Measurements from ENCODE around the gene ANOS1.

The ANOS1 gene

DNA sequence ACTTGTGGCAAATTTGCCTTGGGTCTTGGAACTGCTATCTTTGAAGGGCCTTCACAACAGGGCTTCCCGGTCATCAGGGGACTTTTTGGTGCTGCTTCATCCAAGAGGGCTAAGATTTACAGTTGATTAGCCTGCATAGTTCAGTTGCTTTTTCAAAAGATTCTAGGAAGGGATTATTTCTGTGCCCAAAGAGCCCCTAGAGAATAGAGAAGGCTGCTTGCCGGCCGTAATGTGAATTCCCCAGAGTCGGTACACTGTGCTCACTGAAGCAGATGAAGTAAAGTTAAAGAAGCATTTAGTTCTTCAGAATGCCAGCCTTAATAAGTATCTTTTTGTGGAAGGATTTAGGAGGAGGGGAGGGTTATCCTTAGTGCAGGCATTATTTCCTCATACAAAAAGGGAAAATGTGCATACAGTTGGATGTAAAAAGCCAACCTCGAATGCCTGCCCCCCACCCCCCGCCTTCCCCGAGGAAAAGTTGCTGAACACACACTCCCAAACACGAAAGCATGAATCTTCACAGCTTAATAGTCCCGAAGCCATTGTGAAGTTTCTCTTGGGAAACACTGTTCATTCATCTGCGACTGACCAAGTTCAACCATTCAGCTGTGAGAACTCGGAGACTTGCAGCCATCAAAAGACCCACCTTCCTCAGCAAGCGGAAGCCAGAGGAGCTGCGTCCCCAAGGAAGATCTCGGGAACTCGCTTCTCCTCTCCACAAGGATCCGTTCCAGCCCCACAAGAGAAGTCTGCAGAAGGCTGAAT, 47.6 kb downstream of the ANOS1 start:
- Histone ChIP-seq H3K27me3 (ENCODE audit: low read length) (no peaks in the 10 kb centered on the region), H3F3A (ENCODE audit: insufficient read depth) (no peaks in the 10 kb centered on the region), H3K27ac (ENCODE audit: low read depth, low read length) (no peak overlapping the region), H2AFZ (ENCODE audit: low read depth, low read length, severe bottlenecking) (no peak overlapping the region), H3K79me2 (ENCODE audit: insufficient read depth, low read length) (no peaks in the 10 kb centered on the region), H3K9me2 (replicated peaks; ENCODE audit: insufficient read depth, low read length) (no peaks in the 10 kb centered on the region), H3K9ac (ENCODE audit: low read length) (no peak overlapping the region), H3K36me3 (ENCODE audit: low read length) (no peaks in the 10 kb centered on the region), H3K9me3 (ENCODE audit: insufficient read depth, low read length) (no peaks in the 10 kb centered on the region), H4K20me1 (ENCODE audit: low read depth, low read length) (no peaks in the 10 kb centered on the region), H3K4me2 (ENCODE audit: low read depth, low read length, poor library complexity, severe bottlenecking) (no peak overlapping the region), H3K4me3 (ENCODE audit: insufficient read depth, low read length, poor library complexity, severe bottlenecking) (no peak overlapping the region)
- no peak for TF ChIP-seq EZH2phosphoT487 (conservative IDR thresholded peaks at IDR 0.05; ENCODE audit: low read length)
- TF ChIP-seq, protein P1, sequence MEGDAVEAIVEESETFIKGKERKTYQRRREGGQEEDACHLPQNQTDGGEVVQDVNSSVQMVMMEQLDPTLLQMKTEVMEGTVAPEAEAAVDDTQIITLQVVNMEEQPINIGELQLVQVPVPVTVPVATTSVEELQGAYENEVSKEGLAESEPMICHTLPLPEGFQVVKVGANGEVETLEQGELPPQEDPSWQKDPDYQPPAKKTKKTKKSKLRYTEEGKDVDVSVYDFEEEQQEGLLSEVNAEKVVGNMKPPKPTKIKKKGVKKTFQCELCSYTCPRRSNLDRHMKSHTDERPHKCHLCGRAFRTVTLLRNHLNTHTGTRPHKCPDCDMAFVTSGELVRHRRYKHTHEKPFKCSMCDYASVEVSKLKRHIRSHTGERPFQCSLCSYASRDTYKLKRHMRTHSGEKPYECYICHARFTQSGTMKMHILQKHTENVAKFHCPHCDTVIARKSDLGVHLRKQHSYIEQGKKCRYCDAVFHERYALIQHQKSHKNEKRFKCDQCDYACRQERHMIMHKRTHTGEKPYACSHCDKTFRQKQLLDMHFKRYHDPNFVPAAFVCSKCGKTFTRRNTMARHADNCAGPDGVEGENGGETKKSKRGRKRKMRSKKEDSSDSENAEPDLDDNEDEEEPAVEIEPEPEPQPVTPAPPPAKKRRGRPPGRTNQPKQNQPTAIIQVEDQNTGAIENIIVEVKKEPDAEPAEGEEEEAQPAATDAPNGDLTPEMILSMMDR (IDR thresholded peaks at IDR 0.05; ENCODE audit: insufficient read depth, low read length, poor library complexity, severe bottlenecking) = no peak

DNA sequence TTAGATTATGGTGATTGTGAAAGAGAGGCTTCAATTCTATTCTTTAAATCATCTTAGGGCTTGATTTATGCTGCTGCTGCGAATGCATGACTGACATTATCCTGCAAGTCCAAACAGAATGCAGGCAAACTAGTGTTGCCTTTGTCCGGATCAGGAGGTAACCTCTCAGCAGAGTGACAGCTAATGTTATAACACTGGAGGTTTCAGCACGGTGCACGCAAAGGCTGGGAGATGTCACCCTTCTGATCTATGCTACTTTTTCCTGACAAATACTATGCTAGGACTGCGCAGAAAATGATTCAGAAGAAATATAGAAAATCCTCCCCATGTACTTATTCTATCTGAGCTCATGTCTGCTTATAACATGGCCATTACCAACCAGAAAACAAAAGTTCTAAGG, 48.2 kb downstream of the ANOS1 start:
- no peak for TF ChIP-seq EZH2phosphoT487 (conservative IDR thresholded peaks at IDR 0.05; ENCODE audit: low read length)
- TF ChIP-seq, protein P1 (IDR thresholded peaks at IDR 0.05; ENCODE audit: insufficient read depth, low read length, poor library complexity, severe bottlenecking) = no peak
- H3K4me3 ChIP-seq (ENCODE audit: insufficient read depth, low read length, poor library complexity, severe bottlenecking) = no peak overlapping the region
- no peak overlapping the region for H3K9ac ChIP-seq (ENCODE audit: low read length)
- no peaks in the 10 kb centered on the region for H3K79me2 ChIP-seq (ENCODE audit: insufficient read depth, low read length)
- H4K20me1 ChIP-seq (ENCODE audit: low read depth, low read length) = no peaks in the 10 kb centered on the region
- no peaks in the 10 kb centered on the region for H3K9me3 ChIP-seq (ENCODE audit: insufficient read depth, low read length)
- no peaks in the 10 kb centered on the region for H3K36me3 ChIP-seq (ENCODE audit: low read length)
- H3K27ac ChIP-seq (ENCODE audit: low read depth, low read length) = no peak overlapping the region
- no peaks in the 10 kb centered on the region for H3K9me2 ChIP-seq (replicated peaks; ENCODE audit: insufficient read depth, low read length)
- no peak overlapping the region for H3K4me2 ChIP-seq (ENCODE audit: low read depth, low read length, poor library complexity, severe bottlenecking)
- H3K27me3 ChIP-seq (ENCODE audit: low read length) = no peaks in the 10 kb centered on the region
- H2AFZ ChIP-seq (ENCODE audit: low read depth, low read length, severe bottlenecking) = no peak overlapping the region
- H3F3A ChIP-seq (ENCODE audit: insufficient read depth) = no peaks in the 10 kb centered on the region

DNA sequence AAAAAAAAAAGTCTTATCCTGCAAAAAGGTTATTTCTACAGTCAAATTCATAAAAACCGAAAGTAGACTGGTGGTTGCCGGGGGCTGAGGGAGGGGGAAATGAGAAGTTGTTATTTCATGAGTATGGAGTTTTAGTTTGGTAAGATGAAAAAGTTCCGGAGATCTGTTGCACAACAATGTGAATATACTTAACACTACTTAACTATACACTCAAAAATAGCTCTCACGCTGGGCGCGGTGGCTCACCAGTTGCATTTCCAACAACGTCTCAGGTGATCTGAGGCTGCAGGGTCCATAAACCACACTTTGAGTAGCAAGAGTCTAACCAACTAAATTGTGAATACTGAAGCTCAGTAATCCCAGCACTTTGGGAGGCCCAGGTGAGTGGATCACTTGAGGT, 52.4 kb downstream of the ANOS1 start:
- Histone ChIP-seq H3K9me2 (replicated peaks; ENCODE audit: insufficient read depth, low read length) (no peaks in the 10 kb centered on the region), H3K4me2 (ENCODE audit: low read depth, low read length, poor library complexity, severe bottlenecking) (no peak overlapping the region), H3K36me3 (ENCODE audit: low read length) (no peaks in the 10 kb centered on the region), H3K4me3 (ENCODE audit: insufficient read depth, low read length, poor library complexity, severe bottlenecking) (no peak overlapping the region), H3K27me3 (ENCODE audit: low read length) (no peaks in the 10 kb centered on the region), H3K27ac (ENCODE audit: low read depth, low read length) (no peak overlapping the region), H3K9me3 (ENCODE audit: insufficient read depth, low read length) (no peaks in the 10 kb centered on the region), H3F3A (ENCODE audit: insufficient read depth) (no peaks in the 10 kb centered on the region), H3K9ac (ENCODE audit: low read length) (no peak overlapping the region), H4K20me1 (ENCODE audit: low read depth, low read length) (no peaks in the 10 kb centered on the region), H3K79me2 (ENCODE audit: insufficient read depth, low read length) (no peaks in the 10 kb centered on the region), H2AFZ (ENCODE audit: low read depth, low read length, severe bottlenecking) (no peak overlapping the region)
- no peak for TF ChIP-seq EZH2phosphoT487 (conservative IDR thresholded peaks at IDR 0.05; ENCODE audit: low read length)

DNA sequence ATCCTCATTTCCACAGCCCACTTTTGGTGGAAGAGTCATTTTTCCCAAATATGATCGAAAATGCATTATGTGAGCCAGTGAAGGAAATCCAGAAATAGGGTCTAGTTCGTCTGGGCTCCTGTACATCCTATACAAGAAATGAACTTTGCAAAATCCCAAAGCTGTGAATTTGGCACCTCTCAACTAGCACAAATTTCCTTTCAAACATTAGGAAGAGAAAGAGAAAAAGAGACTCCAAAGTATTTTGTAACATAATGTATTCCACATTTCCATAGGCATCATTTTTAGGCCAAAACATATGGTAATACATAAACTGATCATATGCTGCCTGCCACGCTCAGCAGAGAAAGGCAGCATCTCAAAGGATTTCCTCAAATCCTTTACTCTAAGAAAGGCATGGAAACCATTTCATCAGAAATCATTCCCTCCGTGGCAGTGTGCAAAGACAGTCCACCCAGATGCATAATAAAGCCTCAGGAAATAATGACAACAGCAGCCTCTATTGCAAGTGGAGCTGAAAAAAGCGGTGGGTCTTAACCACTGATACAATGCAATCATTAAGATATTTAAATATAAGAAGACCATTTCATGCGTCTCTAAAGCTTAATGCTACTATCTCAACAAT, 56.8 kb downstream of the ANOS1 start:
- H3K36me3 ChIP-seq (ENCODE audit: low read length) = no peaks in the 10 kb centered on the region
- no peaks in the 10 kb centered on the region for H3K79me2 ChIP-seq (ENCODE audit: insufficient read depth, low read length)
- H3K4me2 ChIP-seq (ENCODE audit: low read depth, low read length, poor library complexity, severe bottlenecking) = no peak overlapping the region
- no peaks in the 10 kb centered on the region for H4K20me1 ChIP-seq (ENCODE audit: low read depth, low read length)
- no peaks in the 10 kb centered on the region for H3F3A ChIP-seq (ENCODE audit: insufficient read depth)
- no peak overlapping the region for H3K27ac ChIP-seq (ENCODE audit: low read depth, low read length)
- no peaks in the 10 kb centered on the region for H3K9me3 ChIP-seq (ENCODE audit: insufficient read depth, low read length)
- no peak overlapping the region for H3K9ac ChIP-seq (ENCODE audit: low read length)
- no peaks in the 10 kb centered on the region for H3K9me2 ChIP-seq (replicated peaks; ENCODE audit: insufficient read depth, low read length)
- H3K27me3 ChIP-seq (ENCODE audit: low read length) = no peaks in the 10 kb centered on the region
- no peak overlapping the region for H2AFZ ChIP-seq (ENCODE audit: low read depth, low read length, severe bottlenecking)
- no peak overlapping the region for H3K4me3 ChIP-seq (ENCODE audit: insufficient read depth, low read length, poor library complexity, severe bottlenecking)
- TF ChIP-seq EZH2phosphoT487 (conservative IDR thresholded peaks at IDR 0.05; ENCODE audit: low read length) = no peak
- TF ChIP-seq, protein P1 (IDR thresholded peaks at IDR 0.05; ENCODE audit: insufficient read depth, low read length, poor library complexity, severe bottlenecking) = no peak
